Measurements from ENCODE around the gene ANKRD13C.

Gene ANKRD13C

DNA sequence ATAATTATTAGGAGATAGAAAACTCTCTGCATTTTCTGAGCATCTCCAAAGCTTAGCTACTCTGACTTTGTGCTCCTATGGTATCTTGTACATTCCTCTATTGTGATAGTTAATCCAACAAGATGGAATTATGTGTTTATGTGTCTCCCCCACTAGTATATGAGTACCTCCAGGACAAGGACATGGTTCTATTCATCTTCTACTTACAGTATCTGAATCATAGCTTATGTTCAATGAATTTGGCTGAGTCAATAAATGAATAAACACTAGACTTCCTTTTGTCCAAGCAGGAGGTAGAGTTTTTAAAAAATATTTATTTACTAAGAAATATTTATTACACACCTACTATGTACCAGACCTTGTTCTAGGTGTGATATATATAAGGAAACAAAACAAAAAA, 38.1 kb upstream of the ANKRD13C start:
- no peaks in the 10 kb centered on the region for H3K36me3 ChIP-seq (ENCODE audit: insufficient read depth, low read length)
- ATAC-seq (ENCODE audit: insufficient read depth, low read depth) = no peak
- DNase-seq = no peak

DNA sequence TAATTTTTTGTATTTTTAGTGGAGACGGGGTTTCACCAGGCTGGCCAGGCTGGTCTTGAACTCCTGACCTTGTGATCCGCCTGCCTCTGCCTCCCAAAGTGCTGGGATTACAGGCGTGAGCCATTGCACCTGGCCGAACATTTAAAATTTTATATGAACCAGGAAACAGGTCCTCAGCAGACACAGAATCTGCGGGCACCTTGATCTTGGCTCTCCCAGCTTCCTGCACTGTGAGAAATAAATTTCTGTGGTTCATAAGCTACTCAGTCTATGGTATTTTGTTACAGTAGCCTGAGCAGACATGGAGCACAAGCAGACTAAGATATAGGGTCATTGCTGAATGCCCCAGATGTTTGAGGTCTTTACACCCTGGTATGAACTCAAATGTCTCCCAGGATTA, 33.0 kb upstream of the ANKRD13C start:
- TF ChIP-seq EZH2 (IDR thresholded peaks at IDR 0.05; ENCODE audit: borderline replicate concordance, low read depth, low read length, severe bottlenecking) = no peak
- TF ChIP-seq, protein P1, sequence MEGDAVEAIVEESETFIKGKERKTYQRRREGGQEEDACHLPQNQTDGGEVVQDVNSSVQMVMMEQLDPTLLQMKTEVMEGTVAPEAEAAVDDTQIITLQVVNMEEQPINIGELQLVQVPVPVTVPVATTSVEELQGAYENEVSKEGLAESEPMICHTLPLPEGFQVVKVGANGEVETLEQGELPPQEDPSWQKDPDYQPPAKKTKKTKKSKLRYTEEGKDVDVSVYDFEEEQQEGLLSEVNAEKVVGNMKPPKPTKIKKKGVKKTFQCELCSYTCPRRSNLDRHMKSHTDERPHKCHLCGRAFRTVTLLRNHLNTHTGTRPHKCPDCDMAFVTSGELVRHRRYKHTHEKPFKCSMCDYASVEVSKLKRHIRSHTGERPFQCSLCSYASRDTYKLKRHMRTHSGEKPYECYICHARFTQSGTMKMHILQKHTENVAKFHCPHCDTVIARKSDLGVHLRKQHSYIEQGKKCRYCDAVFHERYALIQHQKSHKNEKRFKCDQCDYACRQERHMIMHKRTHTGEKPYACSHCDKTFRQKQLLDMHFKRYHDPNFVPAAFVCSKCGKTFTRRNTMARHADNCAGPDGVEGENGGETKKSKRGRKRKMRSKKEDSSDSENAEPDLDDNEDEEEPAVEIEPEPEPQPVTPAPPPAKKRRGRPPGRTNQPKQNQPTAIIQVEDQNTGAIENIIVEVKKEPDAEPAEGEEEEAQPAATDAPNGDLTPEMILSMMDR (IDR thresholded peaks at IDR 0.05; ENCODE audit: borderline replicate concordance, extremely low read depth, low read length, poor library complexity, severe bottlenecking) = no peak
- Histone ChIP-seq H3K27me3 (ENCODE audit: insufficient read depth, low read length, poor library complexity) (peaks cover 13% of the 10 kb centered on the region), H3K36me3 (ENCODE audit: insufficient read depth, low read length) (no peaks in the 10 kb centered on the region), H4K20me1 (ENCODE audit: insufficient read depth, low read length) (no peaks in the 10 kb centered on the region), H3K27ac (ENCODE audit: low read length) (no peak overlapping the region), H3K4me1 (ENCODE audit: insufficient read depth, low read length) (no peaks in the 10 kb centered on the region), H3K4me3 (ENCODE audit: low read depth in 1 of 2, low read length in 2 of 2) (no peak overlapping the region), H3K9me3 (ENCODE audit: insufficient read depth, low read length, severe bottlenecking) (no peaks in the 10 kb centered on the region), H3K9ac (ENCODE audit: low read depth, low read length) (no peak overlapping the region), H2AFZ (ENCODE audit: low read depth, low read length) (no peak overlapping the region), H3K79me2 (ENCODE audit: insufficient read depth, low read length) (no peaks in the 10 kb centered on the region), H3K4me2 (ENCODE audit: insufficient read depth, low read length) (no peak overlapping the region)
- ATAC-seq (ENCODE audit: insufficient read depth, low read depth) = peak; percentile 24; the same call in 2 of the 3 replicates
- no peak for DNase-seq

More for the DNA sequence above, 38.1 kb upstream of the ANKRD13C start:
- Histone ChIP-seq H3K4me1 (ENCODE audit: insufficient read depth, low read length) (no peaks in the 10 kb centered on the region), H3K27ac (ENCODE audit: low read length) (no peak overlapping the region), H3K79me2 (ENCODE audit: insufficient read depth, low read length) (no peaks in the 10 kb centered on the region), H3K9me3 (ENCODE audit: insufficient read depth, low read length, severe bottlenecking) (no peaks in the 10 kb centered on the region), H4K20me1 (ENCODE audit: insufficient read depth, low read length) (no peaks in the 10 kb centered on the region), H3K9ac (ENCODE audit: low read depth, low read length) (no peak overlapping the region), H3K4me2 (ENCODE audit: insufficient read depth, low read length) (no peak overlapping the region), H3K4me3 (ENCODE audit: low read depth in 1 of 2, low read length in 2 of 2) (no peak overlapping the region), H3K27me3 (ENCODE audit: insufficient read depth, low read length, poor library complexity) (peaks cover 17% of the 10 kb centered on the region), H2AFZ (ENCODE audit: low read depth, low read length) (no peak overlapping the region)
- TF ChIP-seq, protein P1 (IDR thresholded peaks at IDR 0.05; ENCODE audit: borderline replicate concordance, extremely low read depth, low read length, poor library complexity, severe bottlenecking) = no peak
- TF ChIP-seq EZH2 (IDR thresholded peaks at IDR 0.05; ENCODE audit: borderline replicate concordance, low read depth, low read length, severe bottlenecking) = no peak

DNA sequence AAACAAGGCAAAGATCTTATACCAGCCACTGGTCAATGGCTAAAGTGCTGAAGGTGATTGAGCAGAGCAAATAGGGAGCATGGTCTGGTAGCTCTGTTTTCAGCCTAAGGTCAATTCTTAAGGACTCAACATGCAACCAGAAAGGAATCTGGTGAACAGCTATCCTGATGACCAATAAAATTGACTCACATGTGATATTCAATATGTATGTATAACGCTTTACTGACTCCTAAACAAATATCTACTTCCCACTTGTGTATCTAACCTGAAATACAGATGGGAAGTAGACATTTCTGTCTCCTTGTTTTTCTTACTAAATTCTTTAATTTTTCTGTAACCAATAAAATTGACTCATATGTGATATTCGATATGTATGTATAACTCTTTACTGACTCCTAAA, 31.6 kb upstream of the ANKRD13C start:
- no peak overlapping the region for H3K27ac ChIP-seq (ENCODE audit: low read length)
- no peak overlapping the region for H3K4me3 ChIP-seq (ENCODE audit: low read depth in 1 of 2, low read length in 2 of 2)
- no peaks in the 10 kb centered on the region for H3K4me1 ChIP-seq (ENCODE audit: insufficient read depth, low read length)
- no peak overlapping the region for H3K4me2 ChIP-seq (ENCODE audit: insufficient read depth, low read length)
- no peaks in the 10 kb centered on the region for H3K79me2 ChIP-seq (ENCODE audit: insufficient read depth, low read length)
- no peaks in the 10 kb centered on the region for H3K36me3 ChIP-seq (ENCODE audit: insufficient read depth, low read length)
- H2AFZ ChIP-seq (ENCODE audit: low read depth, low read length) = no peak overlapping the region
- H3K9ac ChIP-seq (ENCODE audit: low read depth, low read length) = no peak overlapping the region
- TF ChIP-seq, protein P1 (IDR thresholded peaks at IDR 0.05; ENCODE audit: borderline replicate concordance, extremely low read depth, low read length, poor library complexity, severe bottlenecking) = no peak
- TF ChIP-seq EZH2 (IDR thresholded peaks at IDR 0.05; ENCODE audit: borderline replicate concordance, low read depth, low read length, severe bottlenecking) = no peak
- DNase-seq (no peak), ATAC-seq (ENCODE audit: insufficient read depth, low read depth) (no peak)
- no peaks in the 10 kb centered on the region for H4K20me1 ChIP-seq (ENCODE audit: insufficient read depth, low read length)
- no peaks in the 10 kb centered on the region for H3K9me3 ChIP-seq (ENCODE audit: insufficient read depth, low read length, severe bottlenecking)
- peaks cover 13% of the 10 kb centered on the region for H3K27me3 ChIP-seq (ENCODE audit: insufficient read depth, low read length, poor library complexity)

DNA sequence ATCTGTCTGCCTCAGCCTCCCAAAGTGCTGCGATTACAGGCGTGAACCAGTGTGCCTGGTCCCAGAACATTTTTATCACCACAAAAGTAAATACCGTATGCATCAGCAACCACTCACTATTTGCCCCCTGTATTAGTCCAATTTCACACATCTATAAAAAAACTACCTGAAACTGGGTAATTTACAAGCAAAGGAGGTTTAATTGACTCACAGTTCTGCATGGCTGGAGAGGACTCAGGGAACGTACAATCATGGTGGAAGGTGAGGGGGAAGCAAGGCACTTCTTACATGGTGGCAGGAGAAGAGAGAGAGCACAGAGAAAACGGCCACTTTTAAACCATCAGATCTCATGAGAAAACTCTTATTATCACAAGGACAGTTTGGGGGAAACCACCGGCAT, 31.0 kb upstream of the ANKRD13C start:
- no peak overlapping the region for H3K4me3 ChIP-seq (ENCODE audit: low read depth in 1 of 2, low read length in 2 of 2)
- ATAC-seq (ENCODE audit: insufficient read depth, low read depth) (no peak), DNase-seq (no peak)
- no peak overlapping the region for H3K9ac ChIP-seq (ENCODE audit: low read depth, low read length)
- no peaks in the 10 kb centered on the region for H3K4me1 ChIP-seq (ENCODE audit: insufficient read depth, low read length)
- TF ChIP-seq EZH2 (IDR thresholded peaks at IDR 0.05; ENCODE audit: borderline replicate concordance, low read depth, low read length, severe bottlenecking) = no peak
- TF ChIP-seq, protein P1 (IDR thresholded peaks at IDR 0.05; ENCODE audit: borderline replicate concordance, extremely low read depth, low read length, poor library complexity, severe bottlenecking) = no peak
- no peak overlapping the region for H3K4me2 ChIP-seq (ENCODE audit: insufficient read depth, low read length)
- no peaks in the 10 kb centered on the region for H3K9me3 ChIP-seq (ENCODE audit: insufficient read depth, low read length, severe bottlenecking)
- H3K79me2 ChIP-seq (ENCODE audit: insufficient read depth, low read length) = no peaks in the 10 kb centered on the region
- no peaks in the 10 kb centered on the region for H3K36me3 ChIP-seq (ENCODE audit: insufficient read depth, low read length)
- peaks cover 13% of the 10 kb centered on the region for H3K27me3 ChIP-seq (ENCODE audit: insufficient read depth, low read length, poor library complexity)
- H4K20me1 ChIP-seq (ENCODE audit: insufficient read depth, low read length) = no peaks in the 10 kb centered on the region
- H3K27ac ChIP-seq (ENCODE audit: low read length) = no peak overlapping the region
- H2AFZ ChIP-seq (ENCODE audit: low read depth, low read length) = no peak overlapping the region
